ENCODE data around the gene HDAC4. TPM values are rescaled to one million over a fixed set of nuclear protein-coding genes. Genes with fewer than 3 reads are reported as not detected.

HDAC4 gene
- total and polyA plus RNA-seq, 9 of the 15 experiments (the other 6 are each of a cell fraction or from before 2014, with no cell fraction given), result 0.11 to 20.2 (median 4.0) TPM

DNA sequence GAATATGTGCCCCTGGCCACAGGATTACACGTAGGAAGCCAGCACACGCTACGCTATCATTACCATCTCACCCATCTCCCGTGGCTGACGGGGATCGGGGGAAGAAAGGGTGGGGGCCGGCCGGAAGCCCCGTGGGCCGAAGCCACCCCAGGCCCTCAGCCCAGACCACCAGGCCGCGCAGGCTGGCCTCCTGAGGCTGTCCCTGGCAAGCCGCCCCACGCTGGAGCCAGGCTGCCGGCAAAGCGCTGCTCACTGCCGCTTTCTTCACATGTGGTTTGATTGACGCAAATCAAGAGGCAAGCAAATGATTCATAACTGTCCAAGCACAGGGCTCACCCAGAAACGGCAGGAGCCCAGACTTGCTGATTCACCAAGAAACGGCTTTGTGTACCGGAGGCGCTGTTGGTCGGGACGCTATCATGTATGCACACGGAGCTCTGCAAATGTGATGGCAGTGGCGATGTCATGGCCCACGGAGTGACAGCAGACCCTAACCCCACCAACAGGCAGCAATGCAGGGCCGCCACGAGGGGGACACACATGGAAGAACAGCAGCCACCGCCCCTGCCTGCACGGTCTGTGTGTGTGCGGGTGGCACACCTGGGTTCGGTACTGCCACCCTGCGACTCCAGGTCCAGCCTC, 125.7 kb downstream of the HDAC4 start (continued):
- no peak for TF ChIP-seq TGIF2 (CRISPR knock-in tag; IDR thresholded peaks at IDR 0.05)
- no peak for TF ChIP-seq ZBTB8A (IDR thresholded peaks at IDR 0.05; ENCODE audit: partially characterized antibody)
- TF ChIP-seq RAD21 (CRISPR knock-in tag; conservative IDR thresholded peaks at IDR 0.05 in 1 of 2, IDR thresholded peaks at IDR 0.05 in 1 of 2), result peak in 1 of 2 experiments; percentile 7; a peak in 1 of 4 replicates
- TF ChIP-seq E2F3 (CRISPR knock-in tag; IDR thresholded peaks at IDR 0.05), result peak; percentile 72; the same call in 1 of the 2 replicates
- no peak for TF ChIP-seq ZBTB1 (CRISPR knock-in tag; IDR thresholded peaks at IDR 0.05; ENCODE audit: borderline replicate concordance, low read depth)
- TF ChIP-seq NR0B1 (IDR thresholded peaks at IDR 0.05; ENCODE audit: partially characterized antibody), result no peak
- peak; percentile 75 for TF ChIP-seq RBFOX2 (IDR thresholded peaks at IDR 0.05; ENCODE audit: low read depth, low read length)
- TF ChIP-seq FOXP1 (CRISPR knock-in tag; IDR thresholded peaks at IDR 0.05), result no peak
- no peak for TF ChIP-seq BCL6 (CRISPR knock-in tag; IDR thresholded peaks at IDR 0.05)
- no peak for TF ChIP-seq ZNF165 (CRISPR knock-in tag; IDR thresholded peaks at IDR 0.05; ENCODE audit: borderline replicate concordance)
- no peak for TF ChIP-seq JUNB (CRISPR knock-in tag; conservative IDR thresholded peaks at IDR 0.05)
- no peak for TF ChIP-seq RB1 (IDR thresholded peaks at IDR 0.05; ENCODE audit: low read depth)
- no peak for TF ChIP-seq BHLHE40 (IDR thresholded peaks at IDR 0.05; ENCODE audit: low read length)
- TF ChIP-seq, protein P1, sequence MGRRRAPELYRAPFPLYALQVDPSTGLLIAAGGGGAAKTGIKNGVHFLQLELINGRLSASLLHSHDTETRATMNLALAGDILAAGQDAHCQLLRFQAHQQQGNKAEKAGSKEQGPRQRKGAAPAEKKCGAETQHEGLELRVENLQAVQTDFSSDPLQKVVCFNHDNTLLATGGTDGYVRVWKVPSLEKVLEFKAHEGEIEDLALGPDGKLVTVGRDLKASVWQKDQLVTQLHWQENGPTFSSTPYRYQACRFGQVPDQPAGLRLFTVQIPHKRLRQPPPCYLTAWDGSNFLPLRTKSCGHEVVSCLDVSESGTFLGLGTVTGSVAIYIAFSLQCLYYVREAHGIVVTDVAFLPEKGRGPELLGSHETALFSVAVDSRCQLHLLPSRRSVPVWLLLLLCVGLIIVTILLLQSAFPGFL (CRISPR knock-in tag; IDR thresholded peaks at IDR 0.05), result no peak
- no peak for TF ChIP-seq MGA (IDR thresholded peaks at IDR 0.05)
